RWPE1 (cell line): ENCODE results near the gene DNAJC5.

Experiments used
- CTCF ChIA-PET: fragments of 350-600 bp; sonication (Branson Sonifier 250); formaldehyde crosslinking; extraction: SDS; loops from one replicate; lab custom pipeline; 2021; lab: Yijun Ruan, JAX
- POLR2A ChIA-PET: fragments of 400-600 bp; formaldehyde crosslinking; extraction: SDS; loops from one replicate; lab custom pipeline; 2020; ENCODE audit warnings: antibody characterized with exemption; ENCODE audit not compliant: low non-redundant PET; lab: Yijun Ruan, JAX
- DNase-seq: peaks from one replicate; pipeline ENCODE4 v3.0.0; 2012; ENCODE audit warnings: low spot score
- H3K27ac ChIP-seq: fragments of 450-650 bp; 2 replicates; pipeline ENCODE4 v1.5.1; 2017
- CTCF ChIP-seq: fragments of 450-650 bp; conservative IDR thresholded peaks from 2 replicates; pipeline ENCODE4 v1.5.1; 2017; ENCODE audit warnings: low read depth, mild to moderate bottlenecking

The DNAJC5 gene

GRCh38 chr20:63982937-63983336, 88.0 kb downstream of the DNAJC5 start:
- ChIA-PET CTCF (interaction anchor here (0.7 to 2.9 kb wide), 5 partner anchors 9 to 760 kb away, joined by 3 to 13 read pairs (median 6); no protein-coding TSS in a partner anchor), POLR2A (no interaction called here)
- peak overlapping the region; percentile 20 for H3K27ac ChIP-seq
- no peak for TF ChIP-seq CTCF
- no peak for DNase-seq
